ENCODE data around the gene MIER2. TPM values are rescaled to one million over a fixed set of nuclear protein-coding genes. Genes with fewer than 3 reads are reported as not detected.

The MIER2 gene
- polyA plus RNA-seq, 2 of the 4 experiments (the other 2 are of a cell fraction) = 8.8 to 11.5 TPM

GRCh38 chr19:277581-278165 is 66.9 kb downstream of the MIER2 start:
- ATAC-seq = no peak
- 95% methylated on average over 21 of the region's 21 CpGs for WGBS (ENCODE audit: missing lambda C conversion rate)
- no peak for FAIRE-seq

DNA sequence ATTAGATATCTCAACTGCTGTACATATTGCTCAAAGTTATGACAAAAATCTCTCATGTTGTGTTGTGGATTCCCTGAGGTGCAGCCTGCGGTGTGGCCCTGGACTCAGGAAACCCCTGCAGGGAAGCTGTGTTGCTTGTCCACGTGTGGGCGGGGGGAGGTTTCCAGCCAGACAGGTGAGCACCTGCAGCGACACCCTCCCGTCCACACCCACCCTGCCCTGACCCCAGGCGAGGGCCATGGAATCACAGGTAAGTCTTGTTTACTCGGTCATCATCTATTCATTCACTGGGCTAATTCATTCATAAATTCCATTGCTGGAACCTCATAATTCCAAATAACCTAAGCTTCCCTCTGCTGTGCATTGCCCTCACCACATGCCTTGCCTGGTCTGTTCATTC is 67.5 kb downstream of the MIER2 start:
- Histone ChIP-seq H3K4me1 (no peaks in the 10 kb centered on the region), H3K4me2 (no peak overlapping the region), H3K4me3 (no peak overlapping the region), H3K9me3 (no peaks in the 10 kb centered on the region), H3K27ac (no peak overlapping the region)
- FAIRE-seq (no peak), DNase-seq (ENCODE audit: low read depth in 1 of 2, low spot score in 1 of 2) (no peak), ATAC-seq (no peak)
- no peak for TF ChIP-seq RNF2 (IDR thresholded peaks at IDR 0.05; ENCODE audit: borderline replicate concordance, low read depth)
- TF ChIP-seq FOXS1 (CRISPR knock-in tag; IDR thresholded peaks at IDR 0.05) = no peak
- TF ChIP-seq HOXB13 (CRISPR knock-in tag; IDR thresholded peaks at IDR 0.05; ENCODE audit: low read depth) = no peak
- no peak for TF ChIP-seq RCOR1 (IDR thresholded peaks at IDR 0.05; ENCODE audit: low read depth, low read length)
- TF ChIP-seq JUNB (IDR thresholded peaks at IDR 0.05) = no peak
- TF ChIP-seq, protein P1, sequence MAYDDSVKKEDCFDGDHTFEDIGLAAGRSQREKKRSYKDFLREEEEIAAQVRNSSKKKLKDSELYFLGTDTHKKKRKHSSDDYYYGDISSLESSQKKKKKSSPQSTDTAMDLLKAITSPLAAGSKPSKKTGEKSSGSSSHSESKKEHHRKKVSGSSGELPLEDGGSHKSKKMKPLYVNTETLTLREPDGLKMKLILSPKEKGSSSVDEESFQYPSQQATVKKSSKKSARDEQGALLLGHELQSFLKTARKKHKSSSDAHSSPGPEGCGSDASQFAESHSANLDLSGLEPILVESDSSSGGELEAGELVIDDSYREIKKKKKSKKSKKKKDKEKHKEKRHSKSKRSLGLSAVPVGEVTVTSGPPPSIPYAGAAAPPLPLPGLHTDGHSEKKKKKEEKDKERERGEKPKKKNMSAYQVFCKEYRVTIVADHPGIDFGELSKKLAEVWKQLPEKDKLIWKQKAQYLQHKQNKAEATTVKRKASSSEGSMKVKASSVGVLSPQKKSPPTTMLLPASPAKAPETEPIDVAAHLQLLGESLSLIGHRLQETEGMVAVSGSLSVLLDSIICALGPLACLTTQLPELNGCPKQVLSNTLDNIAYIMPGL (CRISPR knock-in tag; IDR thresholded peaks at IDR 0.05; ENCODE audit: borderline replicate concordance) = no peak
- ChIA-PET POLR2A (no interaction called here), CTCF (interaction anchor here (0.8 kb wide), 1 partner anchor 10 kb away, joined by 6 read pairs; no protein-coding TSS in a partner anchor)
- 94% methylated on average over 7 of the region's 7 CpGs for WGBS (ENCODE audit: missing lambda C conversion rate)

More at GRCh38 chr19:277581-278165, 66.9 kb downstream of the MIER2 start:
- POLR2A ChIA-PET = no interaction called here
- no peak overlapping the region for H3K27ac ChIP-seq
- H3K4me3 ChIP-seq = no peak overlapping the region
- H3K4me1 ChIP-seq = no peaks in the 10 kb centered on the region
- no peak overlapping the region for H3K4me2 ChIP-seq
- TF ChIP-seq, protein P2, sequence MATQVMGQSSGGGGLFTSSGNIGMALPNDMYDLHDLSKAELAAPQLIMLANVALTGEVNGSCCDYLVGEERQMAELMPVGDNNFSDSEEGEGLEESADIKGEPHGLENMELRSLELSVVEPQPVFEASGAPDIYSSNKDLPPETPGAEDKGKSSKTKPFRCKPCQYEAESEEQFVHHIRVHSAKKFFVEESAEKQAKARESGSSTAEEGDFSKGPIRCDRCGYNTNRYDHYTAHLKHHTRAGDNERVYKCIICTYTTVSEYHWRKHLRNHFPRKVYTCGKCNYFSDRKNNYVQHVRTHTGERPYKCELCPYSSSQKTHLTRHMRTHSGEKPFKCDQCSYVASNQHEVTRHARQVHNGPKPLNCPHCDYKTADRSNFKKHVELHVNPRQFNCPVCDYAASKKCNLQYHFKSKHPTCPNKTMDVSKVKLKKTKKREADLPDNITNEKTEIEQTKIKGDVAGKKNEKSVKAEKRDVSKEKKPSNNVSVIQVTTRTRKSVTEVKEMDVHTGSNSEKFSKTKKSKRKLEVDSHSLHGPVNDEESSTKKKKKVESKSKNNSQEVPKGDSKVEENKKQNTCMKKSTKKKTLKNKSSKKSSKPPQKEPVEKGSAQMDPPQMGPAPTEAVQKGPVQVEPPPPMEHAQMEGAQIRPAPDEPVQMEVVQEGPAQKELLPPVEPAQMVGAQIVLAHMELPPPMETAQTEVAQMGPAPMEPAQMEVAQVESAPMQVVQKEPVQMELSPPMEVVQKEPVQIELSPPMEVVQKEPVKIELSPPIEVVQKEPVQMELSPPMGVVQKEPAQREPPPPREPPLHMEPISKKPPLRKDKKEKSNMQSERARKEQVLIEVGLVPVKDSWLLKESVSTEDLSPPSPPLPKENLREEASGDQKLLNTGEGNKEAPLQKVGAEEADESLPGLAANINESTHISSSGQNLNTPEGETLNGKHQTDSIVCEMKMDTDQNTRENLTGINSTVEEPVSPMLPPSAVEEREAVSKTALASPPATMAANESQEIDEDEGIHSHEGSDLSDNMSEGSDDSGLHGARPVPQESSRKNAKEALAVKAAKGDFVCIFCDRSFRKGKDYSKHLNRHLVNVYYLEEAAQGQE (IDR thresholded peaks at IDR 0.05) = peak; percentile 63
- no peak for TF ChIP-seq RNF2 (IDR thresholded peaks at IDR 0.05; ENCODE audit: borderline replicate concordance, low read depth)
- H3K9me3 ChIP-seq = no peaks in the 10 kb centered on the region
- no peak for DNase-seq (ENCODE audit: low read depth in 1 of 2, low spot score in 1 of 2)
- CTCF ChIA-PET = interaction anchor here (0.8 kb wide), 1 partner anchor 11 kb away, joined by 6 read pairs; no protein-coding TSS in a partner anchor

GRCh38 chr19:275958-276646 is 68.5 kb downstream of the MIER2 start:
- FAIRE-seq (no peak), ATAC-seq (no peak), DNase-seq (ENCODE audit: low read depth in 1 of 2, low spot score in 1 of 2) (no peak)
- no peak overlapping the region for H3K4me2 ChIP-seq
- no peaks in the 10 kb centered on the region for H3K9me3 ChIP-seq
- H3K4me1 ChIP-seq = no peaks in the 10 kb centered on the region
- H3K4me3 ChIP-seq = no peak overlapping the region
- POLR2A ChIA-PET = no interaction called here
- 92% methylated on average over 19 of the region's 19 CpGs for WGBS (ENCODE audit: missing lambda C conversion rate)
- no peak overlapping the region for H3K27ac ChIP-seq
- CTCF ChIA-PET = interaction anchor here (0.5 kb wide), 1 partner anchor 10 kb away, joined by 3 read pairs; no protein-coding TSS in a partner anchor
- TF ChIP-seq GATA3 (IDR thresholded peaks at IDR 0.05; ENCODE audit: borderline replicate concordance) (no peak), RFX5 (IDR thresholded peaks at IDR 0.05) (no peak), ZSCAN20 (CRISPR knock-in tag; IDR thresholded peaks at IDR 0.05) (no peak), HOXB13 (CRISPR knock-in tag; IDR thresholded peaks at IDR 0.05; ENCODE audit: low read depth) (no peak), FOSL2 (IDR thresholded peaks at IDR 0.05) (no peak), FOSL2 (CRISPR knock-in tag; IDR thresholded peaks at IDR 0.05) (no peak), HOXB5 (CRISPR knock-in tag; IDR thresholded peaks at IDR 0.05) (no peak), FOXS1 (CRISPR knock-in tag; IDR thresholded peaks at IDR 0.05) (no peak), CHD4 (IDR thresholded peaks at IDR 0.05; ENCODE audit: borderline replicate concordance) (no peak), RNF2 (IDR thresholded peaks at IDR 0.05; ENCODE audit: borderline replicate concordance, low read depth) (no peak), CHD2 (IDR thresholded peaks at IDR 0.05; ENCODE audit: low read length, partially characterized antibody) (no peak), CEBPB (IDR thresholded peaks at IDR 0.05) (no peak), SREBF2 (IDR thresholded peaks at IDR 0.05) (no peak), PBX3 (IDR thresholded peaks at IDR 0.05) (no peak), HDAC2 (IDR thresholded peaks at IDR 0.05) (no peak), PHF8 (IDR thresholded peaks at IDR 0.05; ENCODE audit: borderline replicate concordance, low read depth) (no peak), BHLHE40 (IDR thresholded peaks at IDR 0.05; ENCODE audit: low read depth, low read length) (no peak), MAFK (IDR thresholded peaks at IDR 0.05; ENCODE audit: partially characterized antibody) (no peak)
- TF ChIP-seq, protein P2 (IDR thresholded peaks at IDR 0.05) = no peak

Measured in A549 (cell line).